Measurements from ENCODE around the gene GALT.
A peak's percentile ranks its signal among the peaks of the same experiment; 100 is the strongest.

The GALT gene

GRCh38 chr9:34648673-34649072 is 2.2 kb downstream of the GALT start:
- no peak overlapping the region for H3K9ac ChIP-seq (ENCODE audit: low read length)
- H3K36me3 ChIP-seq (ENCODE audit: control insufficient read depth, insufficient read depth, low read length): peaks cover 14% of the 10 kb centered on the region
- H3K27ac ChIP-seq (ENCODE audit: low read depth, low read length): no peak overlapping the region
- H3K27me3 ChIP-seq (ENCODE audit: control insufficient read depth, insufficient read depth, low read length): no peaks in the 10 kb centered on the region
- no peak overlapping the region for H3K4me3 ChIP-seq (ENCODE audit: low read length)
- H3K4me1 ChIP-seq (ENCODE audit: control insufficient read depth, insufficient read depth, low read length): peaks cover 39% of the 10 kb centered on the region

DNA sequence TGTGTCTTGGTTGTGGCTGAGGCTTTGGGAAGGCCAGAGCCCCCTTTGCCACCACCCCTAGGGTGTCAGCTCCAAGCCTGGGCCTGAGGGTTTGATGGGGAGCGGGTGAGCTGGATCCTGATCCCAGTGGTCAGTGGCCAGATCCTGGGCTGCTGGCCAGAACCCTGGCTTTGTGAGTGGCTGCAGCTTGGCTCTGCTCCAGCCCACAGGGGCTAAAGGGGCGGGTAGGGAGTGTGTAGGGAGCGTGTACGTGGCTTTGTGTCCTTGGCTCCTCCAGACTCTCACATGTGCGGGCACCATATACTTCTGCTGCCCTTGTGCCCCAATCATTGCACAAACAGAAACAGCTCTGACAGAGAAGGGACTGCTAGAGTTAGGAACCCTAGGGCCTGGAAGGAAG is 4.3 kb downstream of the GALT start:
- Histone ChIP-seq H3K36me3 (ENCODE audit: control insufficient read depth, insufficient read depth, low read length) (peaks cover 14% of the 10 kb centered on the region), H3K9ac (ENCODE audit: low read length) (no peak overlapping the region), H3K27me3 (ENCODE audit: control insufficient read depth, insufficient read depth, low read length) (no peaks in the 10 kb centered on the region), H3K4me3 (ENCODE audit: low read length) (no peak overlapping the region), H3K4me1 (ENCODE audit: control insufficient read depth, insufficient read depth, low read length) (peaks cover 51% of the 10 kb centered on the region), H3K27ac (ENCODE audit: low read depth, low read length) (peak overlapping the region; percentile 93)

DNA sequence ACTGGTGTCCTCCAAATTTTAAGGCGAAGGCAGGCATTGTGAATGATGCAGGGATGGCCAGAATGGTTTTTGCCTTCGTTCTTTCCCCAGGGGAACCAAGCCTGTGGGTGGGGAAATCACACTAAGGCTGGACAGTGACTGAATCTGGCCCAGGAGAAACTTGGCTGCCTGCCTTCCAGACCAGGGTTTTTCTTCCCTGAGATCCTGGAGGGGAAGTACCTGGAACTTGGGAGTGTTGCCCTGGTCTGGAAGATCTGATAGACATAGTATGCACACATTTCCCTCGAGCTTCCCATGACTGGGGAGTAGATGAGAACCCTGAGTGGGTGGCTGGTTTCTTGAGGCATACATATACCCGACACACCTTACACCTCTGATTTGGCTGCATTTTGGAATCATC is 4.8 kb downstream of the GALT start:
- H3K4me1 ChIP-seq (ENCODE audit: control insufficient read depth, insufficient read depth, low read length): peaks cover 46% of the 10 kb centered on the region
- H3K9ac ChIP-seq (ENCODE audit: low read length): peak overlapping the region; percentile 19
- peak overlapping the region; percentile 93 for H3K27ac ChIP-seq (ENCODE audit: low read depth, low read length)
- H3K36me3 ChIP-seq (ENCODE audit: control insufficient read depth, insufficient read depth, low read length): peaks cover 14% of the 10 kb centered on the region
- H3K4me3 ChIP-seq (ENCODE audit: low read length): peak overlapping the region; percentile 48
- no peaks in the 10 kb centered on the region for H3K27me3 ChIP-seq (ENCODE audit: control insufficient read depth, insufficient read depth, low read length)

- peak within 1 kb of the TSS; percentile 48 for H3K4me3 ChIP-seq (ENCODE audit: low read length)
- no peaks in the 10 kb centered on the region for H3K27me3 ChIP-seq (ENCODE audit: control insufficient read depth, insufficient read depth, low read length)
- H3K9ac ChIP-seq (ENCODE audit: low read length): peak within 1 kb of the TSS; percentile 19
- H3K36me3 ChIP-seq (ENCODE audit: control insufficient read depth, insufficient read depth, low read length): peaks cover 15% of the 10 kb centered on the region
- peaks cover 46% of the 10 kb centered on the region for H3K4me1 ChIP-seq (ENCODE audit: control insufficient read depth, insufficient read depth, low read length)
- H3K27ac ChIP-seq (ENCODE audit: low read depth, low read length): peak within 1 kb of the TSS; percentile 93
Observed at GRCh38 chr9:34651876-34652601, 5.6 kb downstream of the GALT start, which contains the start of gene IL11RA. Gene IL11RA (plus strand): TSS chr9:34652185. CDS start chr9:34655218, 3,033 bp downstream.

DNA sequence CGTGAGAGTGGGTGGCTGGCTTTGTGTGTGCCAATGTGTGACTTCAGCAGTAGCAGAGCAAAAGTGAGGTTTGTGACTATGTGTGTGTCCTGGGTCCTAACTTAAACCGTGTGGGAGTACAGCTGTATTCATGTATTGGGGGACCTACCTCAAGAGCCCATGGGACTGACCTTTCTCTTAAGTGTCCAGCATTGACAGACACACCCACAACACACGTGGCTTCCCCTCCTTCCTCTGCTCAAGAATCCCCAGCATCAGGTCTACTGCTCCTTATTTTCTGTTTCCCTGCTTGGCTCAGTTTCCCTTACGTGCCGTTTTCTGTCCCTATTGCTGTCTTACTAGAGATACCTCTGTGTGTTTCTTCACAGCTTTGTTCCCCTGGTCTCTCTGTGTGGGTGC is 6.1 kb downstream of the GALT start:
- Histone ChIP-seq H3K4me3 (ENCODE audit: low read length) (peak overlapping the region; percentile 48), H3K27me3 (ENCODE audit: control insufficient read depth, insufficient read depth, low read length) (no peaks in the 10 kb centered on the region), H3K36me3 (ENCODE audit: control insufficient read depth, insufficient read depth, low read length) (peaks cover 17% of the 10 kb centered on the region), H3K27ac (ENCODE audit: low read depth, low read length) (peak overlapping the region; percentile 93), H3K4me1 (ENCODE audit: control insufficient read depth, insufficient read depth, low read length) (peaks cover 41% of the 10 kb centered on the region), H3K9ac (ENCODE audit: low read length) (no peak overlapping the region)

DNA sequence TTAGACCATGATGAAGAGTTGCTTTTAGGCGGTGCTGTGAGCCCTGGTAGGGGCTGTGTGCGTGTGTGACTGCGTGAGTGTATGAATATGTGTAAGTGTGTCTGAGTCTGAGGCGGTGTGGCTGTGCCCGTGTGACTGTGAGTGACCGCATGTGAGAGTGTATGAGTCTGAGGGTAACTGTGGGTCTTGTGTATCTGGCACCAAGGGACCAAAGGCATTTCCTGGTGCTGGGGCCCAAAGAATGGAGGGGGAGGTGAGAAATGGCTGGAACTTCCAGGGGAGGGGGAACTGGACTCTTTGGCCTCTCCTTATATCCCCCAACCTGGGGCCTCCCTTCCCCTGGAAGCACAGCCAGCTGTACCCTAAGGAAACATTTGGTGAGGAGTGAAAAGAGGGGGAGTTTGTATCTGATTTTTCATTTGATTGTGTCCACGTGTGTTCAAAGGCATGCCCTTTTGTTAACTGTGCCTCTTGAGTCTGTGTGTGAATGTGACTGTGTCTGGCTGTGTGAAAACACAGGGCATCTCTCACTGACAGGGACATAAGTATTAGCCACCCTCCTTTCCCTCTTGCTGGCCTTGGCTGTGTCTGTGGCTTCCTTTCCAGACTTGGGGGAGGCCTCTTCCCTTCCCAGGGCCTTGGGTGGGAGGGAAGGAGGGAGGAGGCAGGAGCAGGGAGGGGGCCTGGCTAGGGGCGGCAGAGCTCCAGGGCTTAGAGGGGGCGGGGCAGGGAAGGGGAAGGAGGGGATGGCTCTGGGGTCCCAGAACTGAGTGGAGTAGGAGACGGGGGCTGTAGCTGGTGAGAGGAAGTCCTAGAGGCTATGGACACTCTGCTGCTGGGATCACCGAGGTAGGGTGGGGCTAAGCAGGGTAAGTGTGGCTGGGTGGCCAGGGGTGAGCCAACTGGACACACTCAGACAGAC is 6.9 kb downstream of the GALT start:
- Histone ChIP-seq H3K36me3 (ENCODE audit: control insufficient read depth, insufficient read depth, low read length) (peaks cover 13% of the 10 kb centered on the region), H3K9ac (ENCODE audit: low read length) (no peak overlapping the region), H3K27me3 (ENCODE audit: control insufficient read depth, insufficient read depth, low read length) (no peaks in the 10 kb centered on the region), H3K4me1 (ENCODE audit: control insufficient read depth, insufficient read depth, low read length) (peaks cover 34% of the 10 kb centered on the region), H3K4me3 (ENCODE audit: low read length) (peak overlapping the region; percentile 48), H3K27ac (ENCODE audit: low read depth, low read length) (peak overlapping the region; percentile 93)

DNA sequence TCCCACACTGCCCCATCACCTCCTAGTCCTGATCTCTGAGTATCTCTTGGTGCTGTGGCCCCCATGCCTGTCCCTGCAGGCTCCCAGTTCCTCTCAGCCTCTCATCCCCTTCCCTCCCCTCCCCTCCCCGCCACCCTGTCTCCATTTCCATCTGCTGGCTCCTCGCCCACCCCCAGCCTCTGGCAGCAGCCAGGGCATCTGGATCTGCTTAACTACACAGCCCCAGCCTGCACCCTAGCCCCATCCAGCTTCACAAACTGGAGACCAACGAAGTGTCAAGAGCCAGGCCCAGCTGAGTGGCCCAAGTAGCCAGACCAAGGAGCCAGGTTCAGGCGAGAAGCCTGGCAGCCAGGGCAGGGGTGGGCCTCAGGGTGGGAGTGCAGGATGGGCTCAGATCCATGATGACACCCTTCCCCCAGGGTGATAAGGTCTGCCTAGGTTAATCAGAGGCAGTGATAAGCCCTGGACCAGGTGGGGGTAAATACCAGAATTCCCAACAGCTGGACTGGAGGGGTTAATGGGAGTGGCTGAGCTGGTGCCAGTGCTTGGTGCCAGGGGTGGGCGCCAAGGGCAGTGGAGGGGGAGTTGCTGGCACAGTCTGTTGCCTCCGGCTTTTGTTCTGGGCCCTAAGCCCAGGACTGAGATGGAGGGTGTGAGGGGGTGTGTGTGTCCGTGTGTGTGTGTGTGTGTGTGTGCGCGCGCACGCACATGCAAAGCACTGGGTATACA is 8.0 kb downstream of the GALT start:
- Histone ChIP-seq H3K36me3 (ENCODE audit: control insufficient read depth, insufficient read depth, low read length) (peaks cover 8% of the 10 kb centered on the region), H3K27ac (ENCODE audit: low read depth, low read length) (peak overlapping the region; percentile 93), H3K27me3 (ENCODE audit: control insufficient read depth, insufficient read depth, low read length) (no peaks in the 10 kb centered on the region), H3K4me3 (ENCODE audit: low read length) (no peak overlapping the region), H3K9ac (ENCODE audit: low read length) (no peak overlapping the region), H3K4me1 (ENCODE audit: control insufficient read depth, insufficient read depth, low read length) (peaks cover 34% of the 10 kb centered on the region)

- Histone ChIP-seq H3K9ac (ENCODE audit: low read length) (no peak overlapping the region), H3K27ac (ENCODE audit: low read depth, low read length) (peak overlapping the region; percentile 93), H3K36me3 (ENCODE audit: control insufficient read depth, insufficient read depth, low read length) (peaks cover 3% of the 10 kb centered on the region), H3K4me3 (ENCODE audit: low read length) (no peak overlapping the region), H3K4me1 (ENCODE audit: control insufficient read depth, insufficient read depth, low read length) (peaks cover 34% of the 10 kb centered on the region), H3K27me3 (ENCODE audit: control insufficient read depth, insufficient read depth, low read length) (no peaks in the 10 kb centered on the region)
Observed at GRCh38 chr9:34655394-34655793, 8.9 kb downstream of the GALT start.

DNA sequence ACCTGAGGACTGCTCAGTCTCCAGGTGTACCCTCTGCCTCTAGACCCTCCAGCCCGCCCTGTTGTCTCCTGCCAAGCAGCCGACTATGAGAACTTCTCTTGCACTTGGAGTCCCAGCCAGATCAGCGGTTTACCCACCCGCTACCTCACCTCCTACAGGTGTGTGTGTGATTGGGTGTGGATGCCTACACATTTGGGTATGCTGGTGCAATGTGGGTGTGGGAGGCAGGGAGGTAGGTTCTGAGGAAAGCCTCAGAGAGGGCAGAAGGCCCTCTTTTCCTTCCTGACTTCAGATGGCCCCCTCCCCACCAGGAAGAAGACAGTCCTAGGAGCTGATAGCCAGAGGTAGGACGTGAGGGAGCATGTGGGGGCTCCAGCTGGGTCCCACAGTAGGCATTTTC is 10.5 kb downstream of the GALT start:
- Histone ChIP-seq H3K27ac (ENCODE audit: low read depth, low read length) (no peak overlapping the region), H3K36me3 (ENCODE audit: control insufficient read depth, insufficient read depth, low read length) (peaks cover 3% of the 10 kb centered on the region), H3K4me3 (ENCODE audit: low read length) (no peak overlapping the region), H3K9ac (ENCODE audit: low read length) (no peak overlapping the region), H3K4me1 (ENCODE audit: control insufficient read depth, insufficient read depth, low read length) (peaks cover 26% of the 10 kb centered on the region), H3K27me3 (ENCODE audit: control insufficient read depth, insufficient read depth, low read length) (no peaks in the 10 kb centered on the region)

DNA sequence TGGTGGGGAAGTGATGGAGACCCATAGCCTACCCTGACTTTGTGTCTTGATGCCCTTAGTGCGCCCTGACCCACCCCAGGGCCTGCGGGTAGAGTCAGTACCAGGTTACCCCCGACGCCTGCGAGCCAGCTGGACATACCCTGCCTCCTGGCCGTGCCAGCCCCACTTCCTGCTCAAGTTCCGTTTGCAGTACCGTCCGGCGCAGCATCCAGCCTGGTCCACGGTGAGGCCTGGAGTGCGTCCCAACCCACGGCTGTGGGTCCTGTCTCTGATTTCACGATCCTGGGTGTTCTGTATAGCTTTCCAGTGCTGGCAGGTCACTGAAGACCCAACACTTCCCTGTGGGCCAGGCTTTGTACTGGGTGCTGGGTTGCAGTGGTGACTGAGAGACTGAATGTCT is 12.0 kb downstream of the GALT start:
- H3K4me1 ChIP-seq (ENCODE audit: control insufficient read depth, insufficient read depth, low read length): peaks cover 13% of the 10 kb centered on the region
- H3K27ac ChIP-seq (ENCODE audit: low read depth, low read length): no peak overlapping the region
- H3K27me3 ChIP-seq (ENCODE audit: control insufficient read depth, insufficient read depth, low read length): no peaks in the 10 kb centered on the region
- H3K4me3 ChIP-seq (ENCODE audit: low read length): no peak overlapping the region
- no peak overlapping the region for H3K9ac ChIP-seq (ENCODE audit: low read length)
- H3K36me3 ChIP-seq (ENCODE audit: control insufficient read depth, insufficient read depth, low read length): peaks cover 3% of the 10 kb centered on the region

GRCh38 chr9:34659592-34660253 is 13.2 kb downstream of the GALT start:
- H3K4me1 ChIP-seq (ENCODE audit: control insufficient read depth, insufficient read depth, low read length): peaks cover 7% of the 10 kb centered on the region
- H3K27ac ChIP-seq (ENCODE audit: low read depth, low read length): no peak overlapping the region
- H3K27me3 ChIP-seq (ENCODE audit: control insufficient read depth, insufficient read depth, low read length): no peaks in the 10 kb centered on the region
- H3K36me3 ChIP-seq (ENCODE audit: control insufficient read depth, insufficient read depth, low read length): peaks cover 3% of the 10 kb centered on the region
- no peak overlapping the region for H3K9ac ChIP-seq (ENCODE audit: low read length)
- H3K4me3 ChIP-seq (ENCODE audit: low read length): no peak overlapping the region
